ENCODE results near the gene RAB28.
"Not testable (repeated sequence)": the region's sequence is repeated elsewhere in the genome, so short reads cannot be mapped to it uniquely, and the experiment has no call there.

RAB28 gene

GRCh38 chr4:13436962-13437361, 47.2 kb downstream of the RAB28 start:
- Histone ChIP-seq H3K9ac (ENCODE audit: low read depth, low read length) (no peak overlapping the region), H3K9me3 (ENCODE audit: control insufficient read depth, insufficient read depth, low read length) (no peaks in the 10 kb centered on the region), H3K27me3 (ENCODE audit: control insufficient read depth, insufficient read depth, low read length) (no peaks in the 10 kb centered on the region), H3K4me3 (ENCODE audit: low read depth, low read length) (no peak overlapping the region), H3K36me3 (ENCODE audit: control insufficient read depth, insufficient read depth, low read length) (no peaks in the 10 kb centered on the region), H3K4me1 (ENCODE audit: control insufficient read depth, insufficient read depth, low read length) (peaks cover 6% of the 10 kb centered on the region)

GRCh38 chr4:13432453-13432852, 51.7 kb downstream of the RAB28 start:
- Histone ChIP-seq H3K4me3 (ENCODE audit: low read depth, low read length) (no peak overlapping the region), H3K9me3 (ENCODE audit: control insufficient read depth, insufficient read depth, low read length) (no peaks in the 10 kb centered on the region), H3K36me3 (ENCODE audit: control insufficient read depth, insufficient read depth, low read length) (no peaks in the 10 kb centered on the region), H3K9ac (ENCODE audit: low read depth, low read length) (no peak overlapping the region), H3K27me3 (ENCODE audit: control insufficient read depth, insufficient read depth, low read length) (no peaks in the 10 kb centered on the region), H3K4me1 (ENCODE audit: control insufficient read depth, insufficient read depth, low read length) (peaks cover 6% of the 10 kb centered on the region)

GRCh38 chr4:13430834-13431568, 53.1 kb downstream of the RAB28 start:
- no peaks in the 10 kb centered on the region for H3K36me3 ChIP-seq (ENCODE audit: control insufficient read depth, insufficient read depth, low read length)
- H3K4me1 ChIP-seq (ENCODE audit: control insufficient read depth, insufficient read depth, low read length): peaks cover 6% of the 10 kb centered on the region
- no peak overlapping the region for H3K4me3 ChIP-seq (ENCODE audit: low read depth, low read length)
- H3K27me3 ChIP-seq (ENCODE audit: control insufficient read depth, insufficient read depth, low read length): no peaks in the 10 kb centered on the region
- H3K9ac ChIP-seq (ENCODE audit: low read depth, low read length): no peak overlapping the region
- H3K9me3 ChIP-seq (ENCODE audit: control insufficient read depth, insufficient read depth, low read length): no peaks in the 10 kb centered on the region

GRCh38 chr4:13427599-13428325, 56.4 kb downstream of the RAB28 start:
- H3K4me3 ChIP-seq (ENCODE audit: low read depth, low read length): no peak overlapping the region
- no peaks in the 10 kb centered on the region for H3K36me3 ChIP-seq (ENCODE audit: control insufficient read depth, insufficient read depth, low read length)
- peaks cover 5% of the 10 kb centered on the region for H3K4me1 ChIP-seq (ENCODE audit: control insufficient read depth, insufficient read depth, low read length)
- no peak overlapping the region for H3K9ac ChIP-seq (ENCODE audit: low read depth, low read length)
- no peaks in the 10 kb centered on the region for H3K27me3 ChIP-seq (ENCODE audit: control insufficient read depth, insufficient read depth, low read length)
- no peaks in the 10 kb centered on the region for H3K9me3 ChIP-seq (ENCODE audit: control insufficient read depth, insufficient read depth, low read length)

GRCh38 chr4:13415068-13415785, 68.9 kb downstream of the RAB28 start:
- Histone ChIP-seq H3K27me3 (ENCODE audit: control insufficient read depth, insufficient read depth, low read length) (no peaks in the 10 kb centered on the region), H3K36me3 (ENCODE audit: control insufficient read depth, insufficient read depth, low read length) (no peaks in the 10 kb centered on the region), H3K4me3 (ENCODE audit: low read depth, low read length) (no peak overlapping the region), H3K9me3 (ENCODE audit: control insufficient read depth, insufficient read depth, low read length) (peaks cover 6% of the 10 kb centered on the region), H3K9ac (ENCODE audit: low read depth, low read length) (no peak overlapping the region), H3K4me1 (ENCODE audit: control insufficient read depth, insufficient read depth, low read length) (no peaks in the 10 kb centered on the region)

GRCh38 chr4:13413729-13414437, 70.3 kb downstream of the RAB28 start:
- Histone ChIP-seq H3K9me3 (ENCODE audit: control insufficient read depth, insufficient read depth, low read length) (peaks cover 6% of the 10 kb centered on the region), H3K36me3 (ENCODE audit: control insufficient read depth, insufficient read depth, low read length) (no peaks in the 10 kb centered on the region), H3K4me1 (ENCODE audit: control insufficient read depth, insufficient read depth, low read length) (no peaks in the 10 kb centered on the region), H3K9ac (ENCODE audit: low read depth, low read length) (no peak overlapping the region), H3K4me3 (ENCODE audit: low read depth, low read length) (no peak overlapping the region), H3K27me3 (ENCODE audit: control insufficient read depth, insufficient read depth, low read length) (no peaks in the 10 kb centered on the region)

- Histone ChIP-seq H3K36me3 (ENCODE audit: control insufficient read depth, insufficient read depth, low read length) (no peaks in the 10 kb centered on the region), H3K4me1 (ENCODE audit: control insufficient read depth, insufficient read depth, low read length) (no peaks in the 10 kb centered on the region), H3K9me3 (ENCODE audit: control insufficient read depth, insufficient read depth, low read length) (peaks cover 1% of the 10 kb centered on the region), H3K4me3 (ENCODE audit: low read depth, low read length) (no peak overlapping the region), H3K27me3 (ENCODE audit: control insufficient read depth, insufficient read depth, low read length) (no peaks in the 10 kb centered on the region), H3K9ac (ENCODE audit: low read depth, low read length) (no peak overlapping the region)
These were observed 72.2 kb downstream of the RAB28 start for GRCh38 chr4:13411942-13412341.

- H3K9ac ChIP-seq (ENCODE audit: low read depth, low read length): no peak overlapping the region
These were observed 74.8 kb downstream of the RAB28 start for GRCh38 chr4:13409324-13409723.

GRCh38 chr4:13406156-13406555, 78.0 kb downstream of the RAB28 start:
- not testable (repeated sequence) for H3K4me3 ChIP-seq (ENCODE audit: low read depth, low read length); H3K4me1 ChIP-seq (ENCODE audit: control insufficient read depth, insufficient read depth, low read length); H3K9ac ChIP-seq (ENCODE audit: low read depth, low read length); H3K36me3 ChIP-seq (ENCODE audit: control insufficient read depth, insufficient read depth, low read length); H3K27me3 ChIP-seq (ENCODE audit: control insufficient read depth, insufficient read depth, low read length); H3K9me3 ChIP-seq (ENCODE audit: control insufficient read depth, insufficient read depth, low read length)

More at GRCh38 chr4:13409324-13409723, 74.8 kb downstream of the RAB28 start:
- Histone ChIP-seq H3K4me3 (ENCODE audit: low read depth, low read length) (no peak overlapping the region), H3K36me3 (ENCODE audit: control insufficient read depth, insufficient read depth, low read length) (no peaks in the 10 kb centered on the region), H3K9me3 (ENCODE audit: control insufficient read depth, insufficient read depth, low read length) (no peaks in the 10 kb centered on the region), H3K4me1 (ENCODE audit: control insufficient read depth, insufficient read depth, low read length) (no peaks in the 10 kb centered on the region), H3K27me3 (ENCODE audit: control insufficient read depth, insufficient read depth, low read length) (no peaks in the 10 kb centered on the region)

GRCh38 chr4:13403833-13404232, 80.3 kb downstream of the RAB28 start:
- Histone ChIP-seq H3K27me3 (ENCODE audit: control insufficient read depth, insufficient read depth, low read length) (no peaks in the 10 kb centered on the region), H3K4me3 (ENCODE audit: low read depth, low read length) (no peak overlapping the region), H3K9ac (ENCODE audit: low read depth, low read length) (no peak overlapping the region), H3K9me3 (ENCODE audit: control insufficient read depth, insufficient read depth, low read length) (no peaks in the 10 kb centered on the region), H3K36me3 (ENCODE audit: control insufficient read depth, insufficient read depth, low read length) (no peaks in the 10 kb centered on the region), H3K4me1 (ENCODE audit: control insufficient read depth, insufficient read depth, low read length) (no peaks in the 10 kb centered on the region)

- Histone ChIP-seq H3K9ac (ENCODE audit: low read depth, low read length) (no peak overlapping the region), H3K9me3 (ENCODE audit: control insufficient read depth, insufficient read depth, low read length) (no peaks in the 10 kb centered on the region), H3K27me3 (ENCODE audit: control insufficient read depth, insufficient read depth, low read length) (no peaks in the 10 kb centered on the region), H3K4me1 (ENCODE audit: control insufficient read depth, insufficient read depth, low read length) (no peaks in the 10 kb centered on the region), H3K4me3 (ENCODE audit: low read depth, low read length) (no peak overlapping the region), H3K36me3 (ENCODE audit: control insufficient read depth, insufficient read depth, low read length) (no peaks in the 10 kb centered on the region)
These were observed 80.8 kb downstream of the RAB28 start for GRCh38 chr4:13403326-13403725.
